Left ventricle myocardium inferior (tissue), 1 donor: ENCODE data around the gene MYO5C. TPM values are rescaled to one million over a fixed set of nuclear protein-coding genes. Genes with fewer than 3 reads are reported as not detected.

Experiments used
- DNase-seq: peaks from one replicate; pipeline ENCODE4 v3.0.0-alpha.2; 2020
- H3K27ac ChIP-seq: fragments of 200-600 bp; replicated peaks from 2 replicates; pipeline ENCODE4 v1.8.0; 2021
- H3K27me3 ChIP-seq: fragments of 200-600 bp; 2 replicates; pipeline ENCODE4 v1.8.0; 2021; ENCODE audit warnings: low read depth
- H3K36me3 ChIP-seq: fragments of 200-600 bp; 2 replicates; pipeline ENCODE4 v1.8.0; 2021
- H3K4me1 ChIP-seq: fragments of 200-600 bp; 2 replicates; pipeline ENCODE4 v1.8.0; 2021
- H3K4me3 ChIP-seq: fragments of 200-600 bp; 2 replicates; pipeline ENCODE4 v1.8.0; 2021; ENCODE audit warnings: mild to moderate bottlenecking, moderate library complexity
- H3K9me3 ChIP-seq: fragments of 200-600 bp; replicated peaks from 2 replicates; pipeline ENCODE4 v1.8.0; 2021
- CTCF ChIP-seq: fragments of 200-600 bp; IDR thresholded peaks from 2 replicates; pipeline ENCODE4 v1.8.0; 2021; ENCODE audit warnings: antibody characterized with exemption, mild to moderate bottlenecking, borderline replicate concordance
- intact Hi-C: fragments of 100-400 bp; cut with micrococcal nuclease; formaldehyde crosslinking; loops from one replicate; pipeline ENCODE4 v1.11.0; 2022
- microRNA-seq: library from miRNA; unstranded; fragments of <30 nt; microRNA quantifications from one replicate; pipeline ENCODE4 v1.2.0, GENCODE V29; 2020
- total RNA-seq: library from RNA; stranded (reverse); fragmentation: NEBNext Ultra II Directional; extraction: Animal tissue kit (Norgen Biotek cat#: 25700); gene quantifications from one replicate; pipeline ENCODE4 v1.2.1, GENCODE V29; 2021
- donor health status: DM: no; HTN: yes; CAD: no; lungs with severe emphysema.

Gene MYO5C
- total RNA-seq, 1 donor from 2014 or later, result 2.9 TPM

GRCh38 chr15:52146261-52146660 is 149.3 kb downstream of the MYO5C start:
- Histone ChIP-seq H3K4me3 (no peak overlapping the region), H3K36me3 (peaks cover 37% of the 10 kb centered on the region), H3K9me3 (no peaks in the 10 kb centered on the region), H3K27ac (no peak overlapping the region), H3K27me3 (no peaks in the 10 kb centered on the region), H3K4me1 (no peaks in the 10 kb centered on the region)
- intact Hi-C loops, result no loop called here
- no peak for TF ChIP-seq CTCF
- DNase-seq, result no peak

GRCh38 chr15:52144656-52145178 is 150.9 kb downstream of the MYO5C start:
- intact Hi-C loops, result no loop called here
- no peak overlapping the region for H3K27ac ChIP-seq
- H3K9me3 ChIP-seq, result no peaks in the 10 kb centered on the region
- no peak overlapping the region for H3K4me3 ChIP-seq
- peaks cover 26% of the 10 kb centered on the region for H3K36me3 ChIP-seq
- H3K4me1 ChIP-seq, result no peaks in the 10 kb centered on the region
- no peaks in the 10 kb centered on the region for H3K27me3 ChIP-seq
- TF ChIP-seq CTCF, result no peak
- no peak for DNase-seq

- intact Hi-C loops, result no loop called here
- Histone ChIP-seq H3K4me3 (no peak overlapping the region), H3K27me3 (no peaks in the 10 kb centered on the region), H3K9me3 (no peaks in the 10 kb centered on the region), H3K36me3 (peaks cover 18% of the 10 kb centered on the region), H3K27ac (no peak overlapping the region), H3K4me1 (no peaks in the 10 kb centered on the region)
- no peak for TF ChIP-seq CTCF
- no peak for DNase-seq
These were observed 151.7 kb downstream of the MYO5C start for GRCh38 chr15:52143873-52144272.

Small RNAs within 50 kb of the gene (microRNA-seq; reads per million reads assigned to microRNA genes)
- not detected for gene MIR1266

Other genes starting within 250 kb of the MYO5C start
- gene BCL2L10, start 183.0 kb downstream of the MYO5C start, total RNA-seq, result not detected
- gene GNB5, start 104.4 kb downstream of the MYO5C start, total RNA-seq, result 10.5 TPM
- gene MYO5A, start 233.1 kb upstream of the MYO5C start, total RNA-seq, result 6.5 TPM